SW480 (cell line): Measurements from ENCODE around the gene MOB1B.
"Not testable (repeated sequence)": the region's sequence is repeated elsewhere in the genome, so short reads cannot be mapped to it uniquely, and the experiment has no call there.

Experiments used
- DNase-seq: peaks from one replicate; pipeline ENCODE4 v3.0.0-alpha.2; 2016; ENCODE audit warnings: low spot score

MOB1B gene

DNA sequence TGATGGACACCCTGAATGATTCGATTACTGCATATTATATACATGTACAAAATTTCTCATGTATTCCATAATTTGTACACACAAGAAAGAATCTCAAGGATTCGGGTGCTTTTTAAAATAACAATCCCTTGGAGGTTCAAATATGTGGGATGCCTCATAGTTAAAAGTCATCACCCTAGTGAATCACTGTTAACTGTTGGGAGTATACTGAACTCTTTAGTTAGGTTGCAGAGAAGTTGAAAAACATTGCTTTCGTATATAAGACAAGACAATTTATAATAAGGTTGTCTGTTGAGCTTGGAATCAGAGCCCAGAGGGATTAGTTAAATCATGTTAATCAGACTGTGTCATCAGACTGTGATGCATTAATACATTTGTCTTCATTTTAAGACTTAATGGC, 106.9 kb downstream of the MOB1B start:
- DNase-seq = no peak

GRCh38 chr4:71009890-71010588, 107.9 kb downstream of the MOB1B start:
- DNase-seq = peak; percentile 13

DNA sequence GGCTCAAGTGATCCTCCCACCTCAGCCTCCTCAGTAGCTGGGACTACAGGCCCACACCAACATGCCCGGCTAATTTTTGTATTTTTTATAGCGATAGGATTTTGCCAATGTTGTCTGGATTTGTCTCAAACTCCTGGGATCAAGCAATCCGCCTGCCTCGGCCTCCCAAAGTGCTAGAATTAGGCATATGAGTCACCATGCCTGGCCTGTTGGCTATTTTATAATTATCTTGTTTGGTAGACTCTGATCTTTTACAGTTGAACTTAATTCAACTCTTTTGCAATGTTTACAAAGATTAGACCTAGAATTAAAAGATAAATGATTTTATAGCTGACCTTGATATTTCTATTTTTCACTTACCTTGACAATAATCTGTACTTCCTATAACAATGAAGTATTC, 109.3 kb downstream of the MOB1B start:
- DNase-seq = no peak

GRCh38 chr4:71017391-71017790, 115.2 kb downstream of the MOB1B start:
- not testable (repeated sequence) for DNase-seq

GRCh38 chr4:71020611-71021010, 118.4 kb downstream of the MOB1B start:
- no peak for DNase-seq

- no peak for DNase-seq
Measured at GRCh38 chr4:71025654-71026053, 123.5 kb downstream of the MOB1B start.

DNA sequence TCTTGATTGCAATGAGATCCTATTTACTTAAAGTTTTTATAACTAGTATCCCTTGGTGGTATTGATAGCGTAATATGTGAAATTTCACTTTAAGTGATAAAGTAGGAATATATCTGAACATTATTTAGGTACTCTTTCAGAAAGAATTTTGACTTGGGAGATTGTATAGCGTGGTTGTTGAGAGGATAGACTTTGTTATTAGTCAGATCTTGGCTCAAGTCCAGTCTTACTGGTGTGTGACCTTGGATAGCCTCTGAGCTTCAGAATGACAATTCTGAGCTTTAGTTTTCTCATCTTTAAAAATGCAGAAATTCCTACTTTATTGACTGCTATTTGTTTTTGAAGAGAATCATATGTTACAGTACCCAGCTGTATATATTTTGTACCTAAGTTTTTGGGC, 123.9 kb downstream of the MOB1B start:
- DNase-seq = no peak

GRCh38 chr4:71027611-71028010, 125.4 kb downstream of the MOB1B start:
- no peak for DNase-seq

DNA sequence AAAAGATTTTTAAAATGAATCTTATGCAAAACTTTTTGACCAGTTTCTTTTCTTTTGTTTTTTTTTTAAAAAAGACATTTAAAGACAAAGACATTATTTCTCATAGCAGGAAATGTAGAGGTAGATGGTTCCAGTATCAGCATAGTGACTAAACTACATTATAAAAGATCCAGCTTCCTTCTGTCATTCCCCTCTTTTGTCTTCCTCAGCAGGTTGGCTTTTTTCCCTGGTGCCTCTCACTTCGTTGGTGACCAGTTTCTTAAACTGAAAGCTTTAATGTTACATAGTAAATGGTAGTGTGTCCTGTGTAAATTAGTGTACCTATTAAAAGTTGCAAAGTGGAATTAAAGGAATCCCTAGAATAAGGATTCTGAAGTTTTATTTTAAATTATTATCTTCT, 127.3 kb downstream of the MOB1B start:
- no peak for DNase-seq

DNA sequence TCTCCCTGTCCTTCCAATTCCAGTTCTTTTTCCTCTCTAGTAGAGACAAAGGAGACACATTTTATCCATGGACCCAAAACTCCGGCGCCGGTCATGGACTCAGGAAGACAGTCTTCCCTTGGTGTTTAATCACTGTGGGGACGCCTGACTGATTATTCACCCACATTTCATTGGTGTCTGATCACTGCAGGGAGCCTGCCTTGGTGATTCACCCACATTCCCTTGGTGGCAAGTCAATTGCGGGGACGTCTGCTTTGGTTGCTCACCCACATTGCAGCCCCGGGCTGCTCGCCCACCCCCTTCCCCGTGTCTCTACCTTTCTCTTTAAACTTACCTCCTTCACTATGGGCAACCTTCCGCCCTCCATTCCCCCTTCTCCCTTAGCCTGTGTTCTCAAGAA, 129.9 kb downstream of the MOB1B start:
- not testable (repeated sequence) for DNase-seq
